GM21390 (cell line): ENCODE results near the gene LRRC17.
"Not testable (repeated sequence)": the region's sequence is repeated elsewhere in the genome, so short reads cannot be mapped to it uniquely, and the experiment has no call there.

ENCODE experiments used
- ATAC-seq: cut with Tn5 transposase; IDR thresholded peaks from one replicate; pipeline ENCODE4 v1.9.1; 2021; ENCODE audit not compliant: unreplicated experiment

LRRC17 gene

GRCh38 chr7:102897211-102897631 is 15.6 kb upstream of the LRRC17 start:
- no peak for ATAC-seq

- no peak for ATAC-seq
Observed at GRCh38 chr7:102897856-102898531, 14.8 kb upstream of the LRRC17 start.

- no peak for ATAC-seq
Observed at GRCh38 chr7:102898532-102898859, 14.3 kb upstream of the LRRC17 start.

- not testable (repeated sequence) for ATAC-seq
Observed at GRCh38 chr7:102902052-102902451, 10.7 kb upstream of the LRRC17 start.

- not testable (repeated sequence) for ATAC-seq
Observed at GRCh38 chr7:102903576-102903975, 9.2 kb upstream of the LRRC17 start.

- ATAC-seq: no peak
Observed at GRCh38 chr7:102908676-102909075, 4.1 kb upstream of the LRRC17 start.

GRCh38 chr7:102913826-102914225 is 1.0 kb downstream of the LRRC17 start:
- ATAC-seq: no peak

- no peak for ATAC-seq
Observed at GRCh38 chr7:102914585-102914984, 1.8 kb downstream of the LRRC17 start.

GRCh38 chr7:102916426-102916825 is 3.6 kb downstream of the LRRC17 start:
- no peak for ATAC-seq

GRCh38 chr7:102916881-102917280 is 4.1 kb downstream of the LRRC17 start:
- no peak for ATAC-seq

GRCh38 chr7:102917436-102918353 is 4.9 kb downstream of the LRRC17 start:
- ATAC-seq: no peak

GRCh38 chr7:102918845-102919244 is 6.0 kb downstream of the LRRC17 start:
- no peak for ATAC-seq

GRCh38 chr7:102925976-102926782 is 13.4 kb downstream of the LRRC17 start:
- ATAC-seq: no peak

- no peak for ATAC-seq
Observed at GRCh38 chr7:102926783-102927140, 14.0 kb downstream of the LRRC17 start.

GRCh38 chr7:102927312-102927933 is 14.6 kb downstream of the LRRC17 start:
- ATAC-seq: no peak

- ATAC-seq: no peak
Observed at GRCh38 chr7:102931757-102932156, 19.0 kb downstream of the LRRC17 start.

GRCh38 chr7:102933763-102934162 is 21.0 kb downstream of the LRRC17 start:
- no peak for ATAC-seq

GRCh38 chr7:102934239-102934638 is 21.4 kb downstream of the LRRC17 start:
- no peak for ATAC-seq

GRCh38 chr7:102934701-102935100 is 21.9 kb downstream of the LRRC17 start:
- no peak for ATAC-seq

GRCh38 chr7:102935450-102936115 is 22.8 kb downstream of the LRRC17 start:
- no peak for ATAC-seq

- no peak for ATAC-seq
Observed at GRCh38 chr7:102938679-102939078, 25.9 kb downstream of the LRRC17 start.
